B cell (primary cell): ENCODE data around the gene VTCN1. TPM values are rescaled to one million over a fixed set of nuclear protein-coding genes. Genes with fewer than 3 reads are reported as not detected.

Source experiments
- ATAC-seq: fragments of 200-7000 bp; cut with Tn5 transposase; one replicate; pipeline ENCODE4 v1.10.0; 2021; ENCODE audit warnings: low read depth, mild to moderate bottlenecking, moderate number of reproducible peaks, moderate library complexity
- CTCF ChIA-PET: fragments of 350-600 bp; sonication (Branson Sonifier 250); formaldehyde crosslinking; loops from one replicate; lab custom pipeline; 2021; ENCODE audit warnings: antibody characterized with exemption, inconsistent platforms; lab: Charles Lee
- POLR2A ChIA-PET: fragments of 350-600 bp; sonication (Branson Sonifier 250); formaldehyde crosslinking; loops from one replicate; lab custom pipeline; 2021; ENCODE audit warnings: antibody characterized with exemption; lab: Charles Lee
- DNase-seq: peaks from one replicate; pipeline ENCODE4 v3.0.0; 2013
- H2AFZ ChIP-seq: 2 replicates; pipeline ENCODE4 v1.6.1; 2012; ENCODE audit warnings: mild to moderate bottlenecking, low read depth, low read length; ENCODE audit not compliant: insufficient read depth, poor library complexity, severe bottlenecking
- H3K27ac ChIP-seq, 2 donors: 1 replicate in 1 of 2; 2 replicates in 1 of 2; pipeline ENCODE4 v1.5.1; 2012 to 2013; ENCODE audit warnings: low read length in 2 of 2, mild to moderate bottlenecking in 2 of 2, moderate library complexity in 1 of 2
- H3K27me3 ChIP-seq, 4 experiments: fragments of 200-600 bp in 1 of 4; sonication (generic) in 1 of 4; replicated peaks in 1 of 4; 1 replicate in 2 of 4; 2 replicates in 2 of 4; pipeline versions ENCODE4 v1.6.1 to v1.7.0; 2013 to 2016; ENCODE audit warnings: low read length in 3 of 4, mild to moderate bottlenecking in 2 of 4, mixed read lengths in 1 of 4, moderate library complexity in 1 of 4; ENCODE audit not compliant: insufficient read depth in 4 of 4, control insufficient read depth in 3 of 4; ENCODE audit errors: control extremely low read depth in 1 of 4
- H3K36me3 ChIP-seq, 2 experiments: replicated peaks in 1 of 2; 1 replicate in 1 of 2; 2 replicates in 1 of 2; pipeline versions ENCODE4 v1.6.1 to v1.7.1; 2013; ENCODE audit warnings: low read length in 1 of 2; ENCODE audit not compliant: insufficient read depth in 2 of 2, control insufficient read depth in 1 of 2; ENCODE audit errors: control extremely low read depth in 1 of 2, extremely low read depth in 1 of 2
- H3K4me1 ChIP-seq, 2 donors: fragments of 200-600 bp in 1 of 2; sonication (generic) in 1 of 2; 1 replicate in 1 of 2; 2 replicates in 1 of 2; pipeline versions ENCODE4 v1.5.1 to v1.6.1; 2013 to 2017; ENCODE audit warnings: low read length in 2 of 2; ENCODE audit not compliant: control insufficient read depth in 2 of 2, insufficient read depth in 2 of 2
- H3K4me2 ChIP-seq: replicated peaks from 2 replicates; pipeline ENCODE3; 2012; ENCODE audit warnings: mild to moderate bottlenecking, low read depth, low read length; ENCODE audit not compliant: poor library complexity, severe bottlenecking
- H3K4me3 ChIP-seq, 5 experiments: fragments of 200-600 bp in 1 of 5; sonication (generic) in 1 of 5; 1 replicate in 3 of 5; 2 replicates in 2 of 5; pipeline versions ENCODE4 v1.5.1 to v1.7.0; 2011 to 2016; ENCODE audit warnings: low read length in 4 of 5, mild to moderate bottlenecking in 4 of 5, low read depth in 2 of 5, control low read depth in 1 of 5, moderate library complexity in 1 of 5; ENCODE audit not compliant: insufficient read depth in 1 of 5; ENCODE audit errors: control extremely low read depth in 1 of 5, extremely low read depth in 1 of 5
- H3K79me2 ChIP-seq: fragments of 200-600 bp; sonication (generic); one replicate; pipeline ENCODE4 v1.6.0; 2016; ENCODE audit warnings: low read length; ENCODE audit not compliant: control insufficient read depth, insufficient read depth
- H3K9ac ChIP-seq: fragments of 200-600 bp; sonication (generic); 2 replicates; pipeline ENCODE4 v1.6.1; 2017; ENCODE audit warnings: mild to moderate bottlenecking, low read length, moderate library complexity
- H3K9me3 ChIP-seq, 3 donors: one replicate each; pipeline versions ENCODE4 v1.6.1 to v1.7.1; 2013; ENCODE audit warnings: low read length in 2 of 3; ENCODE audit not compliant: control insufficient read depth in 2 of 3, insufficient read depth in 1 of 3; ENCODE audit errors: control extremely low read depth in 1 of 3
- H4K20me1 ChIP-seq: 2 replicates; pipeline ENCODE4 v1.6.0; 2012; ENCODE audit warnings: mild to moderate bottlenecking, low read length; ENCODE audit not compliant: insufficient read depth, control insufficient read depth, poor library complexity, severe bottlenecking
- H3K27ac Mint-ChIP-seq: one replicate; pipeline ENCODE4 v1.8.0; 2021; ENCODE audit warnings: mixed read lengths
- H3K27me3 Mint-ChIP-seq: one replicate; pipeline ENCODE4 v1.8.0; 2021; ENCODE audit warnings: mixed read lengths
- H3K4me1 Mint-ChIP-seq: one replicate; pipeline ENCODE4 v1.8.0; 2021; ENCODE audit warnings: mixed read lengths
- H3K4me3 Mint-ChIP-seq: one replicate; pipeline ENCODE4 v1.8.0; 2021; ENCODE audit warnings: mixed read lengths
- H3K9me3 Mint-ChIP-seq: one replicate; pipeline ENCODE4 v1.8.0; 2022; ENCODE audit warnings: mixed read lengths; ENCODE audit not compliant: insufficient read depth
- CTCF ChIP-seq: fragments of 200-600 bp; IDR thresholded peaks from one replicate; pipeline ENCODE4 v1.8.0; 2022; ENCODE audit warnings: antibody characterized with exemption, mild to moderate bottlenecking
- EZH2 ChIP-seq: IDR thresholded peaks from 2 replicates; pipeline ENCODE4 v1.6.1; 2012; ENCODE audit warnings: borderline replicate concordance, low read depth, mild to moderate bottlenecking, moderate library complexity, low read length; ENCODE audit not compliant: insufficient read depth, poor library complexity, severe bottlenecking
- WGBS: methylation state at CpG from one replicate; pipeline ENCODE4 v1.1.5; 2013; ENCODE audit warnings: missing lambda C conversion rate; ENCODE audit not compliant: insufficient coverage; 5-methylcytosine and 5-hydroxymethylcytosine counted together
- intact Hi-C: fragments of 100-400 bp; cut with micrococcal nuclease; formaldehyde crosslinking; loops from one replicate; pipeline ENCODE4 v1.10.0; 2022
- polyA plus RNA-seq: library from polyadenylated mRNA; depleted of rRNA; stranded (reverse); fragments of >200 nt; gene quantifications from 2 replicates; pipeline ENCODE4 v1.2.3, GENCODE V29; 2012
- total RNA-seq, 2 donors: library from RNA; stranded (reverse); fragments of 120-200 nt in 1 of 2; gene quantifications; 1 replicate in 1 of 2; 2 replicates in 1 of 2; pipeline versions ENCODE4 v1.2.3 to v1.2.4, GENCODE V29; 2013 to 2022

VTCN1 gene
- total and polyA plus RNA-seq, 2 donors (not counting 1 experiment from before 2014, with no cell fraction given) = not detected

- ChIA-PET CTCF (interaction anchor here (0.7 to 1.3 kb wide), 6 partner anchors 11 to 384 kb away, joined by 3 to 4 read pairs (median 3); no protein-coding TSS in a partner anchor), POLR2A (no interaction called here)
- Mint-ChIP-seq H3K9me3 (no peaks in the 10 kb centered on the region), H3K27ac (peak overlapping the region; percentile 69), H3K27me3 (peaks cover 8% of the 10 kb centered on the region), H3K4me3 (peak overlapping the region; percentile 92), H3K4me1 (peaks cover 7% of the 10 kb centered on the region)
- DNase-seq (no peak), ATAC-seq (no peak)
- Histone ChIP-seq H4K20me1 (no peaks in the 10 kb centered on the region), H3K27ac (no peak overlapping the region), H3K9me3 (no peaks in the 10 kb centered on the region), H3K79me2 (no peaks in the 10 kb centered on the region), H2AFZ (peak overlapping the region; percentile 94), H3K4me3 (peak overlapping the region; percentile 72 to 88 (median 80)), H3K27me3 (peaks cover 0 to 13% (median 3%) of the 10 kb centered on the region in 4 experiments), H3K4me2 (peak overlapping the region; percentile 85), H3K4me1 (peaks cover 9 to 15% of the 10 kb centered on the region in 2 donors), H3K36me3 (no peaks in the 10 kb centered on the region), H3K9ac (peak overlapping the region; percentile 82)
- WGBS = 28% methylated on average over 28 of the region's 32 CpGs
- no peak for TF ChIP-seq EZH2
- peak; percentile 4 for TF ChIP-seq CTCF
- intact Hi-C loops = loop anchor here (1.0 to 10.0 kb wide), 5 partner anchors 62 to 988 kb away; partner anchors contain the start of gene TTF2
These were observed 88.2 kb downstream of the VTCN1 start for GRCh38 chr1:117122330-117123025.
